Psoas muscle (tissue), 8 donors: Measurements from ENCODE around the gene MAJIN. TPM values are rescaled to one million over a fixed set of nuclear protein-coding genes. Genes with fewer than 3 reads are reported as not detected.

Experiments used
- ATAC-seq, 4 donors: fragments of 200-7000 bp; cut with Tn5 transposase; one replicate each; pipeline ENCODE4 v1.9.1; 2020; ENCODE audit warnings: moderate library complexity in 3 of 4, mild to moderate bottlenecking in 2 of 4
- DNase-seq, 2 donors: peaks; one replicate each; pipeline ENCODE4 v3.0.0-alpha.2; 2020
- H3K27ac ChIP-seq: fragments of 200-600 bp; one replicate; pipeline ENCODE4 v1.8.0; 2022
- H3K27me3 ChIP-seq, 3 donors: fragments of 200-600 bp in 1 of 3; one replicate each; pipeline versions ENCODE4 v1.6.1 to v1.8.0; 2013 to 2022; ENCODE audit warnings: low read length in 2 of 3, mild to moderate bottlenecking in 2 of 3, moderate library complexity in 1 of 3; ENCODE audit not compliant: insufficient read depth in 3 of 3
- H3K36me3 ChIP-seq, 2 donors: fragments of 200-600 bp in 1 of 2; one replicate each; pipeline versions ENCODE4 v1.6.1 to v1.8.0; 2013 to 2022; ENCODE audit warnings: low read depth in 1 of 2, mild to moderate bottlenecking in 1 of 2, moderate library complexity in 1 of 2; ENCODE audit not compliant: insufficient read depth in 1 of 2
- H3K4me1 ChIP-seq: fragments of 200-600 bp; one replicate; pipeline ENCODE4 v1.8.0; 2022
- H3K4me3 ChIP-seq: fragments of 200-600 bp; one replicate; pipeline ENCODE4 v1.8.0; 2022; ENCODE audit warnings: mild to moderate bottlenecking
- H3K9me3 ChIP-seq: fragments of 200-600 bp; one replicate; pipeline ENCODE4 v1.8.0; 2022
- CTCF ChIP-seq: fragments of 200-600 bp; IDR thresholded peaks from one replicate; pipeline ENCODE4 v1.8.0; 2022; ENCODE audit warnings: antibody characterized with exemption
- WGBS, 3 donors: extraction: QIAGEN DNeasy Blood & Tissue Kit; methylation state at CpG; one replicate each; pipeline versions ENCODE4 v1.1.6 to v1.1.7; 2013; 5-methylcytosine and 5-hydroxymethylcytosine counted together
- intact Hi-C, 2 donors: fragments of 100-400 bp; cut with DNase I; formaldehyde crosslinking; loops; one replicate each; pipeline versions ENCODE4 v1.11.0 to v1.14.2; 2022
- polyA plus RNA-seq, 3 donors: library from polyadenylated mRNA; stranded (reverse); fragments of 200-250 nt; gene quantifications; one replicate each; pipeline ENCODE4 v1.2.3, GENCODE V29; 2013
- total RNA-seq, 4 donors: library from RNA; stranded (reverse); fragmentation: NEBNext Ultra II Directional in 2 of 4; extraction: Animal tissue kit (Norgen Biotek cat#: 25700) in 2 of 4; gene quantifications; one replicate each; pipeline versions ENCODE4 v1.2.1 to v1.2.4, GENCODE V29; 2021 to 2023
- donor health status: healthy with polysubstance abuse.
- donor health status: DM: no; HTN: no; CAD: no; lungs with moderate emphysema.
- donor health status: Bipolar disorder and iron deficiency.
- donor health status: healthy.
- donor health status: DM: yes; HTN: yes; CAD: no.
- donor health status: DM: no; HTN: no; CAD: no.
- donor health status: DM: no; HTN: no; CAD: no.
- donor health status: DM: yes; HTN: yes; CAD: no.

Gene MAJIN
- total and polyA plus RNA-seq, 7 donors = not detected

GRCh38 chr11:64935359-64936081, 36.4 kb downstream of the MAJIN start, which contains the start of gene GPHA2:
GPHA2 (minus strand) TSS chr11:64935893; CDS start chr11:64935460, 433 bp downstream.
- no peak for ATAC-seq
- Histone ChIP-seq H3K9me3 (no peaks in the 10 kb centered on the region), H3K27me3 (no peaks in the 10 kb centered on the region), H3K27ac (no peak within 1 kb of the TSS), H3K4me1 (no peaks in the 10 kb centered on the region), H3K4me3 (no peak within 1 kb of the TSS), H3K36me3 (peaks cover 11 to 42% of the 10 kb centered on the region in 2 donors)
- no peak for DNase-seq
- intact Hi-C loops = no loop called here
- TF ChIP-seq CTCF = no peak
- 54 to 64% (median 55%) methylated on average over 14 of the region's 14 CpGs for WGBS, 3 donors

- no peak for TF ChIP-seq CTCF
- peaks cover 11 to 49% of the 10 kb centered on the region in 2 donors for H3K36me3 ChIP-seq
- H3K9me3 ChIP-seq = no peaks in the 10 kb centered on the region
- H3K27me3 ChIP-seq = no peaks in the 10 kb centered on the region
- ATAC-seq (peak in 2 of 4 donors; percentile 19 to 23), DNase-seq (no peak)
- no peak overlapping the region for H3K27ac ChIP-seq
- H3K4me3 ChIP-seq = no peak overlapping the region
- WGBS, 3 donors = 75 to 81% (median 77%) methylated on average over 25 to 27 of the region's 27 CpGs
- intact Hi-C loops = no loop called here
- H3K4me1 ChIP-seq = no peaks in the 10 kb centered on the region
These were observed 37.1 kb downstream of the MAJIN start for GRCh38 chr11:64934682-64935358.

- Histone ChIP-seq H3K27ac (no peak overlapping the region), H3K27me3 (no peaks in the 10 kb centered on the region), H3K4me1 (no peaks in the 10 kb centered on the region), H3K36me3 (peaks cover 12 to 56% of the 10 kb centered on the region in 2 donors), H3K9me3 (no peaks in the 10 kb centered on the region), H3K4me3 (no peak overlapping the region)
- no peak for TF ChIP-seq CTCF
- no peak for ATAC-seq
- intact Hi-C loops = no loop called here
- no peak for DNase-seq
- 86 to 91% (median 88%) methylated on average over 10 of the region's 10 CpGs for WGBS, 3 donors
These were observed 37.8 kb downstream of the MAJIN start for GRCh38 chr11:64933935-64934681.

GRCh38 chr11:64933213-64933934, 38.5 kb downstream of the MAJIN start:
- 78 to 86% (median 79%) methylated on average over 11 to 12 of the region's 12 CpGs for WGBS, 3 donors
- no peak for ATAC-seq
- intact Hi-C loops = no loop called here

More at GRCh38 chr11:64933213-64933934, 38.5 kb downstream of the MAJIN start:
- DNase-seq = peak in 1 of 2 donors; percentile 13
- peaks cover 13 to 63% of the 10 kb centered on the region in 2 donors for H3K36me3 ChIP-seq
- H3K4me3 ChIP-seq = no peak overlapping the region
- no peaks in the 10 kb centered on the region for H3K4me1 ChIP-seq
- no peak for TF ChIP-seq CTCF
- H3K27ac ChIP-seq = no peak overlapping the region
- no peaks in the 10 kb centered on the region for H3K9me3 ChIP-seq
- H3K27me3 ChIP-seq = no peaks in the 10 kb centered on the region
